ENCODE data around the gene FOXP1.

GRCh38 chr3:71045212-71045916 lies 538.2 kb downstream of the FOXP1 start:
- TF ChIP-seq CTCF (IDR thresholded peaks at IDR 0.05) (no peak), POLR2A (IDR thresholded peaks at IDR 0.05) (no peak)

Data from uterus (tissue), 2 donors.